Measurements from ENCODE around the gene JAKMIP3. TPM values are rescaled to one million over a fixed set of nuclear protein-coding genes. Genes with fewer than 3 reads are reported as not detected.

The JAKMIP3 gene
- total RNA-seq, 4 donors from 2014 or later = 0.04 to 0.19 (median 0.13) TPM; not detected in 1

DNA sequence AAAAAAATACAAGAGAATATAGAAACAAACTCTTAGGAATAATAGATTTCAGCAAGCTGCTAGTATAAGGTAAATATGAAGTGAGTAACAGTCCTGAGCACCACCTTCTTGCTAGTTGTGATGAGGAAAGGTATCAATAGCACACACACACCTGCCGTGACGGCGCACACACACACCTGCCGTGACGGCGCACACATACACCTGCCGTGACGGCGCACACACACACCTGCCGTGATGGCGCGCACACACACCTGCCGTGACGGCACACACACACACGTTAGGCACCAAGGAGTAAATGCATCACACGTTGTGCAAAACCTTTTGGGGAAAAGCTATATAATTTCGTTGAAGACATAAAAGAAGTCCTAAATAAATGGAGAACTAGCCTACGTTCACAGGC lies 4.7 kb upstream of the JAKMIP3 start:
- TF ChIP-seq, protein P1, sequence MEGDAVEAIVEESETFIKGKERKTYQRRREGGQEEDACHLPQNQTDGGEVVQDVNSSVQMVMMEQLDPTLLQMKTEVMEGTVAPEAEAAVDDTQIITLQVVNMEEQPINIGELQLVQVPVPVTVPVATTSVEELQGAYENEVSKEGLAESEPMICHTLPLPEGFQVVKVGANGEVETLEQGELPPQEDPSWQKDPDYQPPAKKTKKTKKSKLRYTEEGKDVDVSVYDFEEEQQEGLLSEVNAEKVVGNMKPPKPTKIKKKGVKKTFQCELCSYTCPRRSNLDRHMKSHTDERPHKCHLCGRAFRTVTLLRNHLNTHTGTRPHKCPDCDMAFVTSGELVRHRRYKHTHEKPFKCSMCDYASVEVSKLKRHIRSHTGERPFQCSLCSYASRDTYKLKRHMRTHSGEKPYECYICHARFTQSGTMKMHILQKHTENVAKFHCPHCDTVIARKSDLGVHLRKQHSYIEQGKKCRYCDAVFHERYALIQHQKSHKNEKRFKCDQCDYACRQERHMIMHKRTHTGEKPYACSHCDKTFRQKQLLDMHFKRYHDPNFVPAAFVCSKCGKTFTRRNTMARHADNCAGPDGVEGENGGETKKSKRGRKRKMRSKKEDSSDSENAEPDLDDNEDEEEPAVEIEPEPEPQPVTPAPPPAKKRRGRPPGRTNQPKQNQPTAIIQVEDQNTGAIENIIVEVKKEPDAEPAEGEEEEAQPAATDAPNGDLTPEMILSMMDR (IDR thresholded peaks at IDR 0.05) = no peak
- no peak for TF ChIP-seq POLR2A (IDR thresholded peaks at IDR 0.05)
- Histone ChIP-seq H3K27me3 (peaks cover 0 to 21% (median 0%) of the 10 kb centered on the region in 4 donors), H3K4me1 (peaks cover under 1 to 13% (median 7%) of the 10 kb centered on the region in 3 donors), H3K36me3 (no peaks in the 10 kb centered on the region), H3K4me3 (no peak overlapping the region), H3K9me3 (no peaks in the 10 kb centered on the region), H3K27ac (no peak overlapping the region)
- intact Hi-C loops (cut with DNase I) = no loop called here
- DNase-seq = no peak
- WGBS, 2 donors = 86 to 92% methylated on average over 16 to 18 of the region's 18 CpGs

DNA sequence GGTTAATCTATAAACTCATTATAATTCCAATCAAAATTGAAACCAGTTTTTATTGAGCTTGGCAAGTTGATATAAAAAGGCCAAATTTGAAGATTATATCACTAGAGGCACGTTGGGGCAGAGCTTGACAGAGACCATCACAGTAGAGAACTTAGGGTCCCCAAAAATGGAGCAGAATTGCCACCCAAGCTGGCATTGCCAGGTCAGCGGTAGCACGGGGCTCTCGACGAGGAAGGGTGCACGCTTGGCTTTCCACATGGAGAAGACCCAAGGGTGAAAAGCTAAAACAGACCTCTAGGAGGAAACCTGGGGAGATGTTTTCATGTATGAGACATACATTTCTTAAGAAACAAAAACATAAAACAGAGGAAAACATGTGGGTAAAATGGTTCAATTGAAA lies 4.3 kb upstream of the JAKMIP3 start:
- peaks cover 0 to 21% (median 0%) of the 10 kb centered on the region in 4 donors for H3K27me3 ChIP-seq
- TF ChIP-seq, protein P1 (IDR thresholded peaks at IDR 0.05) = no peak
- peaks cover 5 to 17% (median 11%) of the 10 kb centered on the region in 3 donors for H3K4me1 ChIP-seq
- intact Hi-C loops (cut with DNase I) = no loop called here
- no peak for DNase-seq
- no peak overlapping the region for H3K27ac ChIP-seq
- no peak overlapping the region for H3K4me3 ChIP-seq
- WGBS, 2 donors = 71 to 89% methylated on average over 6 of the region's 6 CpGs
- no peaks in the 10 kb centered on the region for H3K9me3 ChIP-seq
- no peaks in the 10 kb centered on the region for H3K36me3 ChIP-seq

DNA sequence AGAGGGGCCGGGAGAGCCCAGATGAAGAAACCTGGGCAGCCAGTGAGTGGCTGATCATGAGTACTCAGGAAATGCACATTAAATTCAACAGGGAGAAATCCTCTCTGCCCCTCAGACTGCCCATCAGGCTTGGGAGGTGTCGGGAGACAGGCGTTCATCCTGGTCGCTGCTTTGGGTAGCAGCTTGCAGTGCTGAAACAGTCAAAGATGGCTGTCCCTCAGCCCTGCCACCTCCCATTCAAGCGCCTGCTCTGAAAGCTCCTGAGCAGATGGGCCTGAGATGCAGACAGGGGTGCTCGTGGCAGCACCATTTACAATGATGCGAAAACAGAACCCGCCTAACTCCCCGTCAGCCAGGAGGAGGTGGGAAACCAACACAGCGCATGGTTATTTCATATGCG lies 3.6 kb upstream of the JAKMIP3 start:
- peaks cover 5 to 23% (median 11%) of the 10 kb centered on the region in 3 donors for H3K4me1 ChIP-seq
- H3K4me3 ChIP-seq = no peak overlapping the region
- no peak overlapping the region for H3K27ac ChIP-seq
- TF ChIP-seq, protein P1 (IDR thresholded peaks at IDR 0.05) = no peak
- no peak for TF ChIP-seq POLR2A (IDR thresholded peaks at IDR 0.05)
- 88 to 91% methylated on average over 9 to 11 of the region's 11 CpGs for WGBS, 2 donors
- intact Hi-C loops (cut with DNase I) = no loop called here
- peaks cover 0 to 21% (median 0%) of the 10 kb centered on the region in 4 donors for H3K27me3 ChIP-seq
- no peak for DNase-seq
- H3K36me3 ChIP-seq = no peaks in the 10 kb centered on the region
- H3K9me3 ChIP-seq = no peaks in the 10 kb centered on the region

DNA sequence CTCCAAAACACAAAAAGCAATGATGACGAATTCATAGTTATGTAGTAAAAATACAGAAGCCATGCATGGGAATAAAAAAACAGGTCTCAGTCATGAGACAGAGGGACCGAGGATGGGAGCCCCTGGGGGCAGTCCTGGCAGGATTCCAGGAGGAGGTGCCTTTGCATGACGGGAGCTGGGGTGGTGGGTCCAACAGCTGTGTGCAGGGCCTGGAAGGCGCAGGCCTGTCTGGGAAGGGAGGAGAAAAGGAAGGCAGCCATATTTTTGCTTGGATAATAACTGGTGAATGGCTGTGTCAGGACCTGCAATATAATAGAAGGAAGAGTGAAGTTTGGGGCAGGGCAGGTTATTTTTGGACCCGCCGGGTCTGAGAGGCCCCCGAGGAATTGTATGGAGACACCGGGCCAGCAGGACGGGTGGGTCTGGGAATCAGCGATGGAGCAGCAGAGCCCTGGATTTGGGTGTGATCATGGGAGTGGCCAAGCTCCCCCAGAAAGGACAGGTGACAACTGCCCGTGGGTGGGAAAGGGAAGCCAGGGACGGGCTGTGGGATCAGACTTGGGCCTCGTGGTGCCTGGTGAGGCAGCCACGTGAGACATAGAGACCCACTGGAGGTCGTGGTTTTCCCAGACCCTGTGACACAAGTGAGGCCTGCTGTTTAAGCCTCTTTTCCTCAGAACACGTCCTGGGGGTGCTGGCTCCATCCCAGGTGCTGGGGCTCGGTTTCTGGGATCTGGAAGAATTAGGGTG lies 2.9 kb upstream of the JAKMIP3 start:
- no peak for DNase-seq
- intact Hi-C loops (cut with DNase I) = no loop called here

DNA sequence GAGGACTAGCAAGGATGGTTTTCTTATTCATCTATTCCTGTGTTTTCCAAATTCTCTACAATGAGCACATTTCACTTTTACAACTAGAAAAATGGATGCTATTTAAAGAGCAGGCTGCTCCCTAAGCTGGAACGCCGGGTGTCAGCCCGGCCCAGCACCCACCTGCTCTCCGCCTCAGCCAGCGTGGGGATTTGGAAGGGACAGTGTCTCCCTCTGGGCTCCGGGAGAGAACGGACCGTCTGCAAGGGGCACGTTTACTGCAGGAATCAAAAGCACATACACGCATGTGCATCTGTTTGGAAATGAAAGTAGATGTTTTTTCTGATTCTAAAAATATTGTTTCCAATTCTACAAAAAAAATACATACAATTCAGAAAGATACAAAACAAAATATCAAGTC lies 2.3 kb upstream of the JAKMIP3 start:
- no peak overlapping the region for H3K4me3 ChIP-seq
- H3K9me3 ChIP-seq = no peaks in the 10 kb centered on the region
- no peak for DNase-seq
- no peaks in the 10 kb centered on the region for H3K36me3 ChIP-seq
- H3K27me3 ChIP-seq = peaks cover 0 to 18% (median 0%) of the 10 kb centered on the region in 4 donors
- 84 to 89% methylated on average over 10 of the region's 10 CpGs for WGBS, 2 donors
- intact Hi-C loops (cut with DNase I) = no loop called here
- no peak overlapping the region for H3K27ac ChIP-seq
- TF ChIP-seq, protein P1 (IDR thresholded peaks at IDR 0.05) = no peak
- TF ChIP-seq POLR2A (IDR thresholded peaks at IDR 0.05) = no peak
- H3K4me1 ChIP-seq = peaks cover 5 to 23% (median 11%) of the 10 kb centered on the region in 3 donors

More for the DNA sequence above, 2.9 kb upstream of the JAKMIP3 start:
- WGBS, 2 donors = 50 to 55% methylated on average over 12 to 16 of the region's 17 CpGs
- no peak overlapping the region for H3K27ac ChIP-seq
- H3K4me1 ChIP-seq = peaks cover 5 to 23% (median 11%) of the 10 kb centered on the region in 3 donors
- peaks cover 0 to 21% (median 0%) of the 10 kb centered on the region in 4 donors for H3K27me3 ChIP-seq
- no peak for TF ChIP-seq POLR2A (IDR thresholded peaks at IDR 0.05)
- TF ChIP-seq, protein P1 (IDR thresholded peaks at IDR 0.05) = no peak
- no peaks in the 10 kb centered on the region for H3K36me3 ChIP-seq
- H3K9me3 ChIP-seq = no peaks in the 10 kb centered on the region
- no peak overlapping the region for H3K4me3 ChIP-seq

All from esophagus squamous epithelium (tissue), 5 donors.